Limb (tissue), 2 donors: ENCODE results near the gene GIMAP6.
"Not testable (repeated sequence)": the region's sequence is repeated elsewhere in the genome, so short reads cannot be mapped to it uniquely, and the experiment has no call there.

Experiments used
- DNase-seq, 2 donors: peaks; one replicate each; pipeline ENCODE4 v3.0.0-alpha.2; 2016; ENCODE audit errors: extremely low spot score in 2 of 2

GIMAP6 gene

GRCh38 chr7:150645259-150646020, 13.3 kb upstream of the GIMAP6 start:
- DNase-seq = no peak

GRCh38 chr7:150642926-150643325, 10.7 kb upstream of the GIMAP6 start:
- no peak for DNase-seq

- DNase-seq = no peak
These were observed 9.7 kb upstream of the GIMAP6 start for GRCh38 chr7:150641854-150642253.

GRCh38 chr7:150633926-150634325, 1.7 kb upstream of the GIMAP6 start:
- DNase-seq = no peak

GRCh38 chr7:150631084-150631826, 930 bp downstream of the GIMAP6 start:
- no peak for DNase-seq

- DNase-seq = no peak
These were observed 2.8 kb downstream of the GIMAP6 start for GRCh38 chr7:150629347-150629746.

GRCh38 chr7:150627959-150628358, 4.2 kb downstream of the GIMAP6 start:
- DNase-seq = no peak

GRCh38 chr7:150626696-150627095, 5.5 kb downstream of the GIMAP6 start:
- no peak for DNase-seq

GRCh38 chr7:150621376-150621775, 10.8 kb downstream of the GIMAP6 start:
- DNase-seq = no peak

GRCh38 chr7:150620617-150621371, 11.4 kb downstream of the GIMAP6 start:
- DNase-seq = no peak

- no peak for DNase-seq
These were observed 12.1 kb downstream of the GIMAP6 start for GRCh38 chr7:150620061-150620460.

GRCh38 chr7:150615221-150615755, 16.9 kb downstream of the GIMAP6 start:
- DNase-seq = not testable (repeated sequence)

- not testable (repeated sequence) for DNase-seq
These were observed 17.8 kb downstream of the GIMAP6 start for GRCh38 chr7:150614426-150614825.

GRCh38 chr7:150613880-150614279, 18.3 kb downstream of the GIMAP6 start:
- DNase-seq = no peak

- no peak for DNase-seq
These were observed 19.3 kb downstream of the GIMAP6 start for GRCh38 chr7:150612925-150613324.

- no peak for DNase-seq
These were observed 22.0 kb downstream of the GIMAP6 start for GRCh38 chr7:150610233-150610632.

GRCh38 chr7:150603600-150603999, 28.6 kb downstream of the GIMAP6 start:
- DNase-seq = not testable (repeated sequence)

GRCh38 chr7:150595361-150595760, 36.8 kb downstream of the GIMAP6 start:
- DNase-seq = no peak

GRCh38 chr7:150594805-150595204, 37.4 kb downstream of the GIMAP6 start:
- DNase-seq = no peak

- DNase-seq = no peak
These were observed 44.6 kb downstream of the GIMAP6 start for GRCh38 chr7:150587551-150587950.

GRCh38 chr7:150586785-150587152, 45.4 kb downstream of the GIMAP6 start:
- DNase-seq = no peak
